Neural progenitor cell (in vitro differentiated cells): ENCODE data around the gene FGF10. TPM values are rescaled to one million over a fixed set of nuclear protein-coding genes. Genes with fewer than 3 reads are reported as not detected.

Experiments used
- DNase-seq: peaks from one replicate; pipeline ENCODE4 v3.0.0-alpha.2; 2016; ENCODE audit warnings: low spot score
- H2AFZ ChIP-seq: fragments of 200-600 bp; sonication (generic); replicated peaks from 2 replicates; pipeline ENCODE4 v1.6.1; 2016; ENCODE audit warnings: antibody characterized with exemption
- H3F3A ChIP-seq: fragments of 200-600 bp; sonication (generic); 2 replicates; pipeline ENCODE4 v1.6.1; 2016; ENCODE audit warnings: antibody characterized with exemption, low read depth
- H3K27ac ChIP-seq: fragments of 200-600 bp; sonication (generic); 2 replicates; pipeline ENCODE4 v1.5.1; 2016; ENCODE audit warnings: mild to moderate bottlenecking
- H3K27me3 ChIP-seq: fragments of 200-600 bp; sonication (generic); 2 replicates; pipeline ENCODE4 v1.6.1; 2016; ENCODE audit warnings: mild to moderate bottlenecking, moderate library complexity
- H3K36me3 ChIP-seq: fragments of 200-600 bp; sonication (generic); 2 replicates; pipeline ENCODE4 v1.5.1; 2016
- H3K4me1 ChIP-seq: fragments of 200-600 bp; sonication (generic); 2 replicates; pipeline ENCODE4 v1.6.1; 2016; ENCODE audit warnings: mixed run types
- H3K4me2 ChIP-seq: fragments of 200-600 bp; sonication (generic); 2 replicates; pipeline ENCODE4 v1.6.1; 2016
- H3K4me3 ChIP-seq: fragments of 200-600 bp; sonication (generic); 2 replicates; pipeline ENCODE4 v1.5.1; 2016
- H3K79me2 ChIP-seq: fragments of 200-600 bp; sonication (generic); 2 replicates; pipeline ENCODE4 v1.6.1; 2016; ENCODE audit warnings: low read depth
- H3K9ac ChIP-seq: fragments of 200-600 bp; sonication (generic); 2 replicates; pipeline ENCODE4 v1.6.1; 2016
- H3K9me3 ChIP-seq: fragments of 200-600 bp; sonication (generic); 2 replicates; pipeline ENCODE4 v1.5.1; 2016; ENCODE audit warnings: low read depth
- H4K20me1 ChIP-seq: fragments of 200-600 bp; sonication (generic); 2 replicates; pipeline ENCODE4 v1.6.1; 2016; ENCODE audit warnings: low read depth
- H3K27ac Mint-ChIP-seq: 3 replicates; pipeline ENCODE4 v1.8.0; 2021; ENCODE audit warnings: mixed read lengths
- H3K27me3 Mint-ChIP-seq: 2 replicates; pipeline ENCODE4 v1.8.0; 2022; ENCODE audit warnings: low read depth, mild to moderate bottlenecking, inconsistent platforms, moderate library complexity, mixed read lengths; ENCODE audit not compliant: insufficient read depth
- H3K36me3 Mint-ChIP-seq: 3 replicates; pipeline ENCODE4 v1.8.0; 2021; ENCODE audit warnings: mixed read lengths
- H3K4me1 Mint-ChIP-seq: 3 replicates; pipeline ENCODE4 v1.8.0; 2021; ENCODE audit warnings: mixed read lengths
- H3K4me3 Mint-ChIP-seq: 3 replicates; pipeline ENCODE4 v1.8.0; 2021; ENCODE audit warnings: mild to moderate bottlenecking, moderate library complexity, mixed read lengths
- H3K9me3 Mint-ChIP-seq: 3 replicates; pipeline ENCODE4 v1.8.0; 2020; ENCODE audit warnings: mixed read lengths
- CTCF ChIP-seq: fragments of 200-600 bp; sonication (generic); IDR thresholded peaks from 2 replicates; pipeline ENCODE4 v1.5.1; 2017; ENCODE audit warnings: antibody characterized with exemption, mild to moderate bottlenecking
- EZH2 ChIP-seq: fragments of 200-600 bp; sonication (generic); IDR thresholded peaks from 2 replicates; pipeline ENCODE4 v1.6.1; 2017; ENCODE audit warnings: antibody characterized with exemption, mild to moderate bottlenecking, moderate library complexity
- EZH2phosphoT487 ChIP-seq: fragments of 200-600 bp; sonication (generic); IDR thresholded peaks from 2 replicates; pipeline ENCODE4 v1.6.1; 2017; ENCODE audit warnings: antibody characterized with exemption
- total RNA-seq: library from RNA; depleted of rRNA; stranded (reverse); fragments of >200 nt; gene quantifications from 2 replicates; pipeline ENCODE4 v1.2.3, GENCODE V29; 2015; ENCODE audit warnings: low replicate concordance

FGF10 gene
- total RNA-seq, 1 donor from 2014 or later = 0.37 TPM

GRCh38 chr5:44299394-44299793 is 89.8 kb downstream of the FGF10 start:
- no peaks in the 10 kb centered on the region for H3K4me1 ChIP-seq
- no peaks in the 10 kb centered on the region for H3K27me3 ChIP-seq
- Mint-ChIP-seq H3K9me3 (no peaks in the 10 kb centered on the region), H3K4me3 (no peak overlapping the region), H3K4me1 (no peaks in the 10 kb centered on the region), H3K27ac (no peak overlapping the region), H3K36me3 (no peaks in the 10 kb centered on the region), H3K27me3 (no peaks in the 10 kb centered on the region)
- no peak overlapping the region for H3K4me2 ChIP-seq
- H3F3A ChIP-seq = no peaks in the 10 kb centered on the region
- no peak for DNase-seq
- H2AFZ ChIP-seq = no peak overlapping the region
- H3K4me3 ChIP-seq = no peak overlapping the region
- no peak overlapping the region for H3K9ac ChIP-seq
- TF ChIP-seq EZH2phosphoT487 = no peak
- TF ChIP-seq EZH2 = no peak
- TF ChIP-seq CTCF = no peak
- no peak overlapping the region for H3K27ac ChIP-seq
- H3K79me2 ChIP-seq = no peaks in the 10 kb centered on the region
- no peaks in the 10 kb centered on the region for H3K36me3 ChIP-seq
- H3K9me3 ChIP-seq = no peaks in the 10 kb centered on the region
- no peaks in the 10 kb centered on the region for H4K20me1 ChIP-seq

GRCh38 chr5:44294516-44294915 is 94.7 kb downstream of the FGF10 start:
- Histone ChIP-seq H3K9me3 (no peaks in the 10 kb centered on the region), H3K79me2 (no peaks in the 10 kb centered on the region), H3K9ac (no peak overlapping the region), H3K4me3 (no peak overlapping the region), H3K4me2 (no peak overlapping the region), H3K4me1 (no peaks in the 10 kb centered on the region), H3K36me3 (no peaks in the 10 kb centered on the region), H3K27ac (no peak overlapping the region), H3F3A (no peaks in the 10 kb centered on the region), H2AFZ (no peak overlapping the region), H4K20me1 (no peaks in the 10 kb centered on the region), H3K27me3 (no peaks in the 10 kb centered on the region)
- Mint-ChIP-seq H3K27ac (no peak overlapping the region), H3K9me3 (peaks cover 5% of the 10 kb centered on the region), H3K4me1 (peaks cover 3% of the 10 kb centered on the region), H3K36me3 (no peaks in the 10 kb centered on the region), H3K27me3 (no peaks in the 10 kb centered on the region), H3K4me3 (no peak overlapping the region)
- no peak for DNase-seq
- TF ChIP-seq CTCF (no peak), EZH2phosphoT487 (no peak), EZH2 (no peak)

GRCh38 chr5:44292736-44293135 is 96.5 kb downstream of the FGF10 start:
- no peak for DNase-seq
- H3K27ac Mint-ChIP-seq = no peak overlapping the region
- Histone ChIP-seq H4K20me1 (no peaks in the 10 kb centered on the region), H3K9ac (no peak overlapping the region), H3K4me2 (no peak overlapping the region), H3K9me3 (no peaks in the 10 kb centered on the region), H3K79me2 (no peaks in the 10 kb centered on the region), H3F3A (no peaks in the 10 kb centered on the region), H3K4me3 (no peak overlapping the region), H2AFZ (no peak overlapping the region), H3K36me3 (no peaks in the 10 kb centered on the region), H3K27me3 (no peaks in the 10 kb centered on the region), H3K4me1 (no peaks in the 10 kb centered on the region), H3K27ac (no peak overlapping the region)
- H3K36me3 Mint-ChIP-seq = no peaks in the 10 kb centered on the region
- H3K27me3 Mint-ChIP-seq = no peaks in the 10 kb centered on the region
- no peak overlapping the region for H3K4me3 Mint-ChIP-seq
- TF ChIP-seq EZH2 (no peak), EZH2phosphoT487 (no peak), CTCF (no peak)
- peaks cover 3% of the 10 kb centered on the region for H3K4me1 Mint-ChIP-seq
- peaks cover 5% of the 10 kb centered on the region for H3K9me3 Mint-ChIP-seq
